Pancreas (tissue), 10 donors: ENCODE measurements around the gene JPH3. TPM values are rescaled to one million over a fixed set of nuclear protein-coding genes. Genes with fewer than 3 reads are reported as not detected.

Experiments
- ATAC-seq, 4 donors: fragments of 200-7000 bp; cut with Tn5 transposase; one replicate each; pipeline versions ENCODE4 v1.8.0 to v1.9.1; 2020; ENCODE audit warnings: mild to moderate bottlenecking in 4 of 4, moderate library complexity in 4 of 4
- DNase-seq, 6 donors: peaks; one replicate each; pipeline ENCODE4 v3.0.0-alpha.2; 2020
- FAIRE-seq: peaks from 2 replicates; lab custom pipeline; 2012; peaks lifted over from hg19 to GRCh38; lab: Jason Lieb, UNC
- H3K27ac ChIP-seq, 4 donors: fragments of 200-600 bp; sonication (generic); 1 replicate in 3 of 4; 2 replicates in 1 of 4; pipeline versions ENCODE4 v1.5.0 to v1.8.0; 2020
- H3K27me3 ChIP-seq, 4 donors: fragments of 200-600 bp; one replicate each; pipeline ENCODE4 v1.8.0; 2021
- H3K36me3 ChIP-seq, 3 donors: fragments of 200-600 bp; sonication (generic) in 1 of 3; one replicate each; pipeline versions ENCODE4 v1.5.0 to v1.8.0; 2020 to 2021
- H3K4me1 ChIP-seq, 3 donors: fragments of 200-600 bp; one replicate each; pipeline ENCODE4 v1.8.0; 2021
- H3K4me3 ChIP-seq, 4 donors: fragments of 200-600 bp; sonication (generic) in 2 of 4; one replicate each; pipeline versions ENCODE4 v1.5.0 to v1.8.0; 2020 to 2021
- H3K9me3 ChIP-seq, 4 donors: fragments of 200-600 bp; one replicate each; pipeline ENCODE4 v1.8.0; 2021
- WGBS, 2 donors: extraction: QIAGEN DNeasy Blood & Tissue Kit; methylation state at CpG; one replicate each; pipeline ENCODE4 v1.1.7; 2013; 5-methylcytosine and 5-hydroxymethylcytosine counted together
- intact Hi-C, 3 donors: fragments of 100-400 bp; cut with DNase I; formaldehyde crosslinking; loops; one replicate each; pipeline versions ENCODE4 v1.11.1 to v1.14.2; 2022
- polyA plus RNA-seq, 2 donors: library from polyadenylated mRNA; stranded (reverse); fragments of 200-250 nt; gene quantifications; one replicate each; pipeline ENCODE4 v1.2.3, GENCODE V29; 2013
- total RNA-seq, 6 donors: library from RNA; stranded (reverse); fragmentation: NEBNext Ultra II Directional in 4 of 6; extraction: Animal tissue kit (Norgen Biotek cat#: 25700) in 4 of 6; gene quantifications; one replicate each; pipeline versions ENCODE4 v1.2.1 to v1.2.4, GENCODE V29; 2021 to 2023
- TF ChIP-seq, protein P1 (sequence below), 4 donors: fragments of 200-600 bp; sonication (generic) in 3 of 4; IDR thresholded peaks; one replicate each; pipeline versions ENCODE4 v1.5.0 to v1.8.0; 2021; ENCODE audit warnings: antibody characterized with exemption in 4 of 4
- donor health status: healthy with polysubstance abuse.
- donor health status: DM: no; HTN: no; CAD: no; lungs with moderate emphysema.
- donor health status: DM: no; HTN: no; CAD: no.
- donor health status: control.
- donor health status: control.
- donor health status: Bipolar disorder and iron deficiency.
- donor health status: DM: yes; HTN: yes; CAD: no.
- donor health status: DM: no; HTN: no; CAD: no.
- donor health status: DM: no; HTN: no; CAD: no.
- donor health status: DM: yes; HTN: yes; CAD: no.

Gene JPH3
- total and polyA plus RNA-seq, 8 donors = 0.09 to 1.9 (median 0.41) TPM

- TF ChIP-seq, protein P1, sequence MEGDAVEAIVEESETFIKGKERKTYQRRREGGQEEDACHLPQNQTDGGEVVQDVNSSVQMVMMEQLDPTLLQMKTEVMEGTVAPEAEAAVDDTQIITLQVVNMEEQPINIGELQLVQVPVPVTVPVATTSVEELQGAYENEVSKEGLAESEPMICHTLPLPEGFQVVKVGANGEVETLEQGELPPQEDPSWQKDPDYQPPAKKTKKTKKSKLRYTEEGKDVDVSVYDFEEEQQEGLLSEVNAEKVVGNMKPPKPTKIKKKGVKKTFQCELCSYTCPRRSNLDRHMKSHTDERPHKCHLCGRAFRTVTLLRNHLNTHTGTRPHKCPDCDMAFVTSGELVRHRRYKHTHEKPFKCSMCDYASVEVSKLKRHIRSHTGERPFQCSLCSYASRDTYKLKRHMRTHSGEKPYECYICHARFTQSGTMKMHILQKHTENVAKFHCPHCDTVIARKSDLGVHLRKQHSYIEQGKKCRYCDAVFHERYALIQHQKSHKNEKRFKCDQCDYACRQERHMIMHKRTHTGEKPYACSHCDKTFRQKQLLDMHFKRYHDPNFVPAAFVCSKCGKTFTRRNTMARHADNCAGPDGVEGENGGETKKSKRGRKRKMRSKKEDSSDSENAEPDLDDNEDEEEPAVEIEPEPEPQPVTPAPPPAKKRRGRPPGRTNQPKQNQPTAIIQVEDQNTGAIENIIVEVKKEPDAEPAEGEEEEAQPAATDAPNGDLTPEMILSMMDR (IDR thresholded peaks at IDR 0.05) = no peak
- no peak overlapping the region for H3K27ac ChIP-seq
- ATAC-seq (no peak), DNase-seq (peak in 1 of 6 donors; percentile 11), FAIRE-seq (no peak)
- H3K27me3 ChIP-seq = no peaks in the 10 kb centered on the region
- no peaks in the 10 kb centered on the region for H3K4me1 ChIP-seq
- intact Hi-C loops = no loop called here
- peaks cover 0 to 22% (median 0%) of the 10 kb centered on the region in 3 donors for H3K36me3 ChIP-seq
- H3K4me3 ChIP-seq = no peak overlapping the region
- no peaks in the 10 kb centered on the region for H3K9me3 ChIP-seq
- 90 to 93% methylated on average over 17 to 19 of the region's 19 CpGs for WGBS, 2 donors
Measured at GRCh38 chr16:87700406-87701077, 98.2 kb downstream of the JPH3 start.

GRCh38 chr16:87701078-87701460 is 98.8 kb downstream of the JPH3 start:
- H3K4me3 ChIP-seq = no peak overlapping the region
- no peaks in the 10 kb centered on the region for H3K9me3 ChIP-seq
- intact Hi-C loops = no loop called here
- FAIRE-seq (no peak), DNase-seq (no peak), ATAC-seq (no peak)
- no peaks in the 10 kb centered on the region for H3K4me1 ChIP-seq
- TF ChIP-seq, protein P1 (IDR thresholded peaks at IDR 0.05) = no peak
- 96% methylated on average over 10 to 11 of the region's 11 CpGs for WGBS, 2 donors
- peaks cover 0 to 17% (median 0%) of the 10 kb centered on the region in 3 donors for H3K36me3 ChIP-seq
- H3K27me3 ChIP-seq = no peaks in the 10 kb centered on the region
- no peak overlapping the region for H3K27ac ChIP-seq

- FAIRE-seq (no peak), DNase-seq (peak in 2 of 6 donors; percentile 13 to 58), ATAC-seq (no peak)
- TF ChIP-seq, protein P1 (IDR thresholded peaks at IDR 0.05) = no peak
- peaks cover 0 to 15% (median 0%) of the 10 kb centered on the region in 3 donors for H3K36me3 ChIP-seq
- no peaks in the 10 kb centered on the region for H3K9me3 ChIP-seq
- no peak overlapping the region for H3K27ac ChIP-seq
- H3K4me1 ChIP-seq = no peaks in the 10 kb centered on the region
- 95% methylated on average over 23 of the region's 23 CpGs for whole genome bisulfite sequencing, 2 donors
- intact Hi-C loops = no loop called here
- no peak overlapping the region for H3K4me3 ChIP-seq
- H3K27me3 ChIP-seq = no peaks in the 10 kb centered on the region
Measured at GRCh38 chr16:87701505-87701921, 99.2 kb downstream of the JPH3 start.

GRCh38 chr16:87702325-87702811 is 100.1 kb downstream of the JPH3 start:
- ATAC-seq (peak in 2 of 4 donors; percentile 16 to 37), DNase-seq (no peak), FAIRE-seq (no peak)
- Histone ChIP-seq H3K4me1 (no peaks in the 10 kb centered on the region), H3K4me3 (no peak overlapping the region), H3K27me3 (no peaks in the 10 kb centered on the region), H3K36me3 (peaks cover 0 to 15% (median 0%) of the 10 kb centered on the region in 3 donors), H3K9me3 (no peaks in the 10 kb centered on the region), H3K27ac (no peak overlapping the region)
- WGBS, 2 donors = 74 to 76% methylated on average over 19 of the region's 19 CpGs
- intact Hi-C loops = no loop called here
- TF ChIP-seq, protein P1 (IDR thresholded peaks at IDR 0.05) = peak in 1 of 4 donors; percentile 15

DNA sequence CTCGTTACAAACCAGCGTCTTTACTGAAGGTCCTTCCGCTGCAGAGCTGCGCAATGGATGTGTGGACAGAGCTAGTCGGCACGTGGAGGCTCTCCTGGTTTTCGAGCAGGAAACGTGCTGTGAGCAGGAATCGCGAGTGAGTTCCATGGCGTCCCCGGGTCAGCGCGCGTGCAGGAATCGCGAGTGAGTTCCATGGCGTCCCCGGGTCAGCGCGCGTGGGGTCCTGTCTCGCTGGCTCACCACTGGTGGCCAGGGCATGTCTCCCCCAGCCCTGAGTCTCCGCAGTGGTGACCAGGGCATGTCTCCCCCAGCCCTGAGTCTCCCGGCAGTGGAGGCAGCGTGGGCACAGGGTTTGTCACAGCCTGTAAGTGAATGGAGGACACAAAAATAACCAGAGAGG is 100.8 kb downstream of the JPH3 start:
- no peaks in the 10 kb centered on the region for H3K27me3 ChIP-seq
- FAIRE-seq (no peak), DNase-seq (peak in 1 of 6 donors; percentile 49), ATAC-seq (no peak)
- H3K36me3 ChIP-seq = peaks cover 0 to 15% (median 0%) of the 10 kb centered on the region in 3 donors
- intact Hi-C loops = no loop called here
- TF ChIP-seq, protein P1 (IDR thresholded peaks at IDR 0.05) = no peak
- no peaks in the 10 kb centered on the region for H3K9me3 ChIP-seq
- no peak overlapping the region for H3K27ac ChIP-seq
- no peak overlapping the region for H3K4me3 ChIP-seq
- 92 to 96% methylated on average over 26 of the region's 26 CpGs for WGBS, 2 donors
- H3K4me1 ChIP-seq = no peaks in the 10 kb centered on the region
